Measurements from ENCODE around the gene JARID2. TPM values are rescaled to one million over a fixed set of nuclear protein-coding genes. Genes with fewer than 3 reads are reported as not detected.

JARID2 gene
- total RNA-seq, 6 experiments from 2014 or later: 2.5 to 3.9 (median 3.0) TPM

GRCh38 chr6:15507746-15508145 is 261.9 kb downstream of the JARID2 start:
- ATAC-seq (no peak), DNase-seq (no peak)
- intact Hi-C loops (cut with DNase I): no loop called here
- peaks cover 0 to 10% (median 3%) of the 10 kb centered on the region in 4 donors for H3K36me3 ChIP-seq
- no peak for TF ChIP-seq CTCF (IDR thresholded peaks at IDR 0.05)
- TF ChIP-seq POLR2A (IDR thresholded peaks at IDR 0.05): no peak
- H3K4me1 ChIP-seq: peaks cover 0 to 36% (median 11%) of the 10 kb centered on the region in 4 donors
- H3K9me3 ChIP-seq: no peaks in the 10 kb centered on the region
- no peak overlapping the region for H3K27ac ChIP-seq
- 92% methylated on average over 12 of the region's 14 CpGs for WGBS (ENCODE audit: insufficient coverage, low coverage, low lambda C conversion rate, missing lambda C conversion rate)
- no peaks in the 10 kb centered on the region for H3K27me3 ChIP-seq
- H3K4me3 ChIP-seq: no peak overlapping the region

GRCh38 chr6:15508441-15508871 is 262.6 kb downstream of the JARID2 start:
- H3K27me3 ChIP-seq: no peaks in the 10 kb centered on the region
- H3K4me1 ChIP-seq: peaks cover 0 to 36% (median 11%) of the 10 kb centered on the region in 4 donors
- WGBS (ENCODE audit: insufficient coverage, low coverage, low lambda C conversion rate, missing lambda C conversion rate): 75% methylated on average over 5 of the region's 6 CpGs
- no peak for DNase-seq
- intact Hi-C loops (cut with DNase I): no loop called here
- H3K4me3 ChIP-seq: no peak overlapping the region
- ATAC-seq: no peak
- TF ChIP-seq CTCF (IDR thresholded peaks at IDR 0.05) (no peak), POLR2A (IDR thresholded peaks at IDR 0.05) (no peak)
- H3K9me3 ChIP-seq: no peaks in the 10 kb centered on the region
- H3K27ac ChIP-seq: no peak overlapping the region
- H3K36me3 ChIP-seq: peaks cover 0 to 17% (median 3%) of the 10 kb centered on the region in 4 donors

- H3K9me3 ChIP-seq: no peaks in the 10 kb centered on the region
- no peak overlapping the region for H3K27ac ChIP-seq
- no peak overlapping the region for H3K4me3 ChIP-seq
- TF ChIP-seq CTCF (IDR thresholded peaks at IDR 0.05): no peak
- no peak for TF ChIP-seq POLR2A (IDR thresholded peaks at IDR 0.05)
- WGBS (ENCODE audit: insufficient coverage, low coverage, low lambda C conversion rate, missing lambda C conversion rate): 92% methylated on average over 11 of the region's 15 CpGs
- peaks cover 0 to 20% (median 3%) of the 10 kb centered on the region in 4 donors for H3K36me3 ChIP-seq
- no peaks in the 10 kb centered on the region for H3K27me3 ChIP-seq
- DNase-seq: no peak
- peaks cover 0 to 36% (median 11%) of the 10 kb centered on the region in 4 donors for H3K4me1 ChIP-seq
- ATAC-seq: no peak
- intact Hi-C loops (cut with DNase I): no loop called here
Observed at GRCh38 chr6:15508931-15509330, 263.1 kb downstream of the JARID2 start.

- Histone ChIP-seq H3K9me3 (no peaks in the 10 kb centered on the region), H3K36me3 (peaks cover 0 to 20% (median 3%) of the 10 kb centered on the region in 4 donors), H3K27me3 (no peaks in the 10 kb centered on the region), H3K4me1 (peaks cover 0 to 31% (median 11%) of the 10 kb centered on the region in 4 donors), H3K4me3 (no peak overlapping the region), H3K27ac (no peak overlapping the region)
- WGBS (ENCODE audit: insufficient coverage, low coverage, low lambda C conversion rate, missing lambda C conversion rate): 58% methylated on average over 4 of the region's 13 CpGs
- TF ChIP-seq CTCF (IDR thresholded peaks at IDR 0.05) (no peak), POLR2A (IDR thresholded peaks at IDR 0.05) (no peak)
- ATAC-seq (peak in 1 of 4 donors; percentile 9), DNase-seq (no peak)
- intact Hi-C loops (cut with DNase I): no loop called here
Observed at GRCh38 chr6:15509335-15509933, 263.6 kb downstream of the JARID2 start.
